Measurements from ENCODE around the gene PDLIM5.

Gene PDLIM5

GRCh38 chr4:94523617-94524016 lies 71.9 kb downstream of the PDLIM5 start:
- TF ChIP-seq CTCF (IDR thresholded peaks at IDR 0.05; ENCODE audit: insufficient read depth, low read length, missing control alignments) = no peak
- DNase-seq (ENCODE audit: low read depth, low spot score) = no peak
- CTCF ChIA-PET = interaction anchor here (1.4 kb wide), 1 partner anchor 27 kb away, joined by 3 read pairs; no protein-coding TSS in a partner anchor
- POLR2A ChIA-PET = no interaction called here
- no peak overlapping the region for H3K4me3 ChIP-seq (ENCODE audit: low read depth, low read length)

- ChIA-PET POLR2A (interaction anchor here (0.7 kb wide), 1 partner anchor 45 kb away, joined by 3 read pairs; no protein-coding TSS in a partner anchor), CTCF (interaction anchor here (1.0 kb wide), 1 partner anchor 119 kb away, joined by 4 read pairs; no protein-coding TSS in a partner anchor)
- H3K4me3 ChIP-seq (ENCODE audit: low read depth, low read length) = no peak overlapping the region
- DNase-seq (ENCODE audit: low read depth, low spot score) = no peak
- no peak for TF ChIP-seq CTCF (IDR thresholded peaks at IDR 0.05; ENCODE audit: insufficient read depth, low read length, missing control alignments)
Observed at GRCh38 chr4:94525993-94526728, 74.4 kb downstream of the PDLIM5 start.

GRCh38 chr4:94527556-94528233 lies 76.0 kb downstream of the PDLIM5 start:
- no peak for TF ChIP-seq CTCF (IDR thresholded peaks at IDR 0.05; ENCODE audit: insufficient read depth, low read length, missing control alignments)
- DNase-seq (ENCODE audit: low read depth, low spot score) = no peak
- ChIA-PET CTCF (no interaction called here), POLR2A (no interaction called here)
- H3K4me3 ChIP-seq (ENCODE audit: low read depth, low read length) = no peak overlapping the region

- ChIA-PET CTCF (interaction anchor here (0.7 kb wide), 1 partner anchor 11 kb away, joined by 3 read pairs; no protein-coding TSS in a partner anchor), POLR2A (no interaction called here)
- no peak overlapping the region for H3K4me3 ChIP-seq (ENCODE audit: low read depth, low read length)
- TF ChIP-seq CTCF (IDR thresholded peaks at IDR 0.05; ENCODE audit: insufficient read depth, low read length, missing control alignments) = no peak
- DNase-seq (ENCODE audit: low read depth, low spot score) = no peak
Observed at GRCh38 chr4:94528792-94529451, 77.2 kb downstream of the PDLIM5 start.

GRCh38 chr4:94530073-94530472 lies 78.3 kb downstream of the PDLIM5 start:
- ChIA-PET POLR2A (no interaction called here), CTCF (no interaction called here)
- H3K4me3 ChIP-seq (ENCODE audit: low read depth, low read length) = no peak overlapping the region
- no peak for DNase-seq (ENCODE audit: low read depth, low spot score)
- TF ChIP-seq CTCF (IDR thresholded peaks at IDR 0.05; ENCODE audit: insufficient read depth, low read length, missing control alignments) = no peak
